GM18858 (cell line): ENCODE results near the gene MRPS34.
"Not testable (repeated sequence)": the region's sequence is repeated elsewhere in the genome, so short reads cannot be mapped to it uniquely, and the experiment has no call there.

Experiments used
- ATAC-seq: cut with Tn5 transposase; IDR thresholded peaks from one replicate; pipeline ENCODE4 v1.9.1; 2021; ENCODE audit not compliant: unreplicated experiment

MRPS34 gene

GRCh38 chr16:1772908-1773702 lies at the start of gene MRPS34:
MRPS34 (minus strand) TSS chr16:1773134; CDS start chr16:1773119, 15 bp downstream.
- no peak for ATAC-seq

DNA sequence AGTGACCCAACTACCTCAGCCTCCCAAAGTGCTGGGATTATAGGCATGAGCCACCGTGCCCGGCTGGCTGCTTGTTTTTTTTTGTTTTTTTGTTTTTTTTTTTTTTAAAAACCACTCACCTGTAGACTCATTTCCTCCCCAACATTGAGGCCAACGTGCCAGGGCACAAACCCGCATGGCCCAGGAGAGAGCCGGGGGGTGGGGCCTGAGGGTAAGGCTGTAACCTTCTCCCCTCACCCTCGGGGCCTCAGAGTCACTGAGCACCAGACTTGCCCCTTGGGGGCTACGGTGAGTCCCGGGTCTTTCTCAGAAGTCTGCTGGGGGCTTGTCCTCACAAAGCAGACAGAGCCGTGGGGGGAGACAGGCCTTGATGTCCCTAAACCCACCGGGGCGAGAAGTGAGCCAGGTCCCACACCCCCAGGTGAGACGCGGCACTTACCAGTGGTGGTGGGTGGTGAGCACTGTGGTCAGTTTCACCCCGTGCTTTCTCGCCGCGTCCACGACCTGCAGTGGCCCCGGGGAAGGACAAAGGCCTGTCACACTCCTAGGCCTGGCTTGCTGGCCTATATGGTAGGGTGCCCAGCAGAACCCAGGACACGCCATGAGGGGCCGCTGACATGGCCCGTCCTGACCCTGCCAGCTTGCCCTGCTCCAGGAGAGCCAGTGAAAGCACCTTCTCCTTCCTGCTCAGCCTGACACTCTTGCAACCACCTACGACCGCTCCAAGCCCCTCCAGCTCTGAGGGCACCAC lies 49.1 kb upstream of the MRPS34 start:
- ATAC-seq: no peak

GRCh38 chr16:1820946-1821290 lies 48.0 kb upstream of the MRPS34 start:
- no peak for ATAC-seq

GRCh38 chr16:1820096-1820945 lies 47.4 kb upstream of the MRPS34 start:
- no peak for ATAC-seq

DNA sequence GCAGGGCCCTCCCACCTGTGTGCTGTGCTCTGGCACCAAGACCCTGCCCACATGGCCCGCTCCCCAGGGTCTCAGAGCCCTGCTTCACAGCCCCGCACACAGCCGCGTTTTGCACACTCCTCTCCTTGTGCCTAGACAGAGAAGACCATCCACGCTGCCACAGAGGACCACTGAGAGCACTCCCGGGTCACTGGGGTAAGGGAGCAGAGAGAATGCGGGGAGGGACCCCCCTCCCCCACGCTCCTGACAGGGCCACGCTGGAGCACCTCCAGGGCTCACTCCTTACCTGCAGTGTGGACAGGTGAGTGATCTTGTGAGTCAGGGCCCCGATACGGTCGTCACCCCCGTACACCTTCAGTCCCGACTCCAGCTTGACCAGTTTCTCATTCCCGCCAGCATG lies 46.7 kb upstream of the MRPS34 start:
- no peak for ATAC-seq

DNA sequence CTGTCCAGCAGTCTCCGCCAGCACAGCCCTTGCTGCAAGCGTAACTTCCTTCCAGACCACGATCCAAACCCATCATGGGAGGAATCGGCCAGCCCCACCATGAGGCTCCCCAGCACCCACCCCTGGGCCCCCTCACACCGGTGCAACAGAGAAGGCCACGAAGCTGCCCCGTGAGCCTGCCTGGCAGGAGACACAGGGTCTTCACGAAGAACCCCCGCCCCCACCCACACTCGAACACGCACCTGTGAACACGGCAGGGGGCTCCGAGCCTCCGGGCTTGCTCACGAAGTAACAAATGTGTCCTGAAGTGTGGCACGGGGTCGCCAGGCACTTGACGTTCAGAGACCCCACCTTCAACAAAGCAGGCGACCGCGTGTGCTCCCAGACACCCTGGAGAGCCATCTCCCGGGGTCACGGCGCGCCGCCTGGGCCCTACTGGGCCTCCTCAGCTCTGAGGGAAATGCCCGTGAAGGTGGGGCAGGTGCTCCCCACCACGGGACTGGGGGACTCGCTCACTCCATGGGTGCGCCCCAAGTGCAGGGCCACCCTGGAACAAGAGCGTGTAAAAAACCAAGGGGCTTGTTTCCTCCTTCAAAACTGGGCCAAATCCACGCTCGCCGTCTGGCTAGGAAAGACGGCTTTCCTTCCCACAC lies 46.1 kb upstream of the MRPS34 start:
- ATAC-seq: no peak

DNA sequence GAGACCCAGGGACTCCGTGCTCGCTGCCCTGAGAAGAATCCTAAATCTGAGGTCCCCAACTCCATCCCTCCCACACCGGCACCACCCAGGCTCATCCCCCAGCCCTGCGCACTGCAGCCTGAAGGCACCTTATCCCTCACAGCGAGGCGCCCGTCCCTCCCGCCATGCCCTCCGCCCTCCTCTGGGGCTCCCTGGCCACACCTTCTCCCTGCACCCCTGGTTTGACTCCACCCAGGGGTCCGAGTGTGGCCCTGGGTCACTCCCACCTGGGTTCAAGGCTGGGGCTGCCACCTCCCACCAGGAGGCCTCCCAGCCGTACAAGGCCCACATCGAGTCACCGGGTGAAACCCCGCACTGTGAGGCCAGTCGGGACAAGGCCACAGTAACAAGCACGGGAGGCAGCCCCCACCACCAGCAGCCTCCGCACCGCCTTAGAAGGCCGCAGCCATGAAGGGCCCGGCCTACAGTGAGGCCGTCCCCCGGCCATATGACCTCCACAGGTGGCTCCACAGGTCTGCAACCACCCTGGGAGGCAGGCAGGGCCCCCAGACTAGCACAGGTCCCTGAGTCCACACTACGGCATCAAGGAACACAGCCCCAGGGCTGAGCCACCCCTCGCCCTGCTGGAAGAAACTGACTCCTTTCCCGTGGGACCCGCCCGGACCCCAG lies 45.4 kb upstream of the MRPS34 start:
- ATAC-seq: no peak

- no peak for ATAC-seq
These were observed 44.8 kb upstream of the MRPS34 start for GRCh38 chr16:1817716-1818115.

- no peak for ATAC-seq
These were observed 44.3 kb upstream of the MRPS34 start for GRCh38 chr16:1817276-1817589.

- no peak for ATAC-seq
These were observed 43.7 kb upstream of the MRPS34 start for GRCh38 chr16:1816396-1817275.

GRCh38 chr16:1815461-1815860 lies 42.5 kb upstream of the MRPS34 start:
- ATAC-seq: no peak

- ATAC-seq: no peak
These were observed 39.8 kb upstream of the MRPS34 start for GRCh38 chr16:1812732-1813163.

- ATAC-seq: no peak
These were observed 37.6 kb upstream of the MRPS34 start for GRCh38 chr16:1810536-1810935.

DNA sequence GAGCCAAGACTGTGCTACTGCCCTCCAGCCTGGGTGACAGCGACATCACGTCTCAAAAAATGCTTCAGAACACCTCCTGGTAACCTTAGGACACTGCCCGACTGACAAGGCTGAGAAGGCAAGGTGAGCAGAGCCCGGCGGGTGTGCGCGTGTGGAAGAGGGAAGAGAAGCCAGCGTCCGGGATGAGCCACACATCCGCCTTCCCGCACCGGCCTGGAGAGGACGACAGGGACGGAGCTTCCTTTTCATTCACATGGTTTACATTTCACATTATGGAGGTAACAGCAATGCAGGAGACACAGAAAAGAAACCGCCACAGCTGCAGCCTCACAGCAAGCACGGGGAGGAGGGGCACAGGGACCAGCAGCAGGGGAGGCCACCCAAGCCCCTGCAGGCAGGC lies 37.2 kb upstream of the MRPS34 start:
- ATAC-seq: no peak

DNA sequence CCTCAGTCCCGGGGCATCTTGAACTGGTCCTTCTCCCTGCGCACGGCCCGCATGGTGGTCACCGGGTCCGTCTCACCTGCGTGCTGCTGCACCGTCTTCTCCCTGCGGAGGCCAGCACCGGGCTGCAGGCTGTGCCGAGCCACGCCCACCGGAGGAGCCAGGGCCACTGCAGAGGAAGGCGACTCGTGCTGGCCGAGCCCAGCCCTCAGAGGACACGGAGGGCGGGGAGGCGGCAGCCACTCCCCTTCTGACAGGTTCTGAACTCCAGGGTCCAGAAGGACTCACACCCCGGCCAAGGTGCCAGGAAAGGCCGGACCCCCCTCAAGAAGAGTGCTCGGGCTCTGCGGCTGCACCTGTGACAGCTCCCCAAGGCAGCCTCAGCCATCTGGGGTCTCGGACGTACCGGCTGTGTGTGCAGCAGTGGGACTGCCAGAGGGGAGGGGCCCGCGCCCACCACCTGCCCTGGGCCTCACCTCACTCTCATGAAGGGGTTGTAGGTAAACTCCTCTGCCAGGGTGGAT lies 36.4 kb upstream of the MRPS34 start:
- no peak for ATAC-seq

GRCh38 chr16:1808691-1809090 lies 35.8 kb upstream of the MRPS34 start:
- no peak for ATAC-seq

DNA sequence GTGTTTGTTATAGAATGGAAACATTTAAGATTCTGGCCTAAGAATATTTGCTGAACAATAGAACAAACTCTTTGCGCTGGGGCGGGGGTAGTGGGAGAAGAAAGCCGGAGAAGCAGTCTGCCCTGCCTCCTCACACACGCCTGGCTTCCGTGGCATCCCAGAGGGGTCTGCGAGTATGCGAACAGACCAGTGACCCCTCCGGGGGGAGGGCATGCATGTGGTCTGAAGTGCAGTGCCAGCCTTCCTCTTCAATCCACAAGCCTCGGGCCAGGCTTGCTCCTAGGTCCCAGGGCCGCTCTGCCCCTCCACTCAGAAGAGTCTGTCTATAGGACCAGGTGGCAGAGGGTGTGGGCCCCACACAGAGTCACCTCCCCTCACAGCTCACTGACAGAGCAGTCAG lies 34.7 kb upstream of the MRPS34 start:
- no peak for ATAC-seq

DNA sequence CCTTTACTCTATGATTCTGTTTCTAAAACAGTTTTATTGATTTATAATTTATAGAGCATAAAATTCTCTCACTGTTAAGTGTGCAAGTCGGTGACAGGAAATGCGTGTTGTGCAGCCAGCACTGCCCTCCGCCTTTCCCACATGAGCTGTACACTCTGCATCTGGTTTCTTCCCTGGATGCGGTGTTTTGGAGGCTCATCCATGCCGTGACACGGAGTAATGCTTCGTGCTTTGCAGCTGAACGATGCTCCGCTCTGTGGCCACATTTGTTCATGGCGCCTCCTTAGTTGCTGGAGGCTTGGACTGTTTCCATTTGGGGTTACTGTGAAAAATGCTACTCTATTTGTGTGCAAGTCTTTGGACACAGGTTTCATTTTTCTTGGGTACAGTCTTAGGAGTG lies 27.8 kb upstream of the MRPS34 start:
- ATAC-seq: no peak

- not testable (repeated sequence) for ATAC-seq
These were observed 26.3 kb upstream of the MRPS34 start for GRCh38 chr16:1799263-1799662.
